HG03457 (cell line): Measurements from ENCODE around the gene HOXD10.

Source experiments
- ATAC-seq: cut with Tn5 transposase; IDR thresholded peaks from one replicate; pipeline ENCODE4 v1.9.1; 2021; ENCODE audit warnings: moderate number of reproducible peaks; ENCODE audit not compliant: unreplicated experiment

Gene HOXD10

DNA sequence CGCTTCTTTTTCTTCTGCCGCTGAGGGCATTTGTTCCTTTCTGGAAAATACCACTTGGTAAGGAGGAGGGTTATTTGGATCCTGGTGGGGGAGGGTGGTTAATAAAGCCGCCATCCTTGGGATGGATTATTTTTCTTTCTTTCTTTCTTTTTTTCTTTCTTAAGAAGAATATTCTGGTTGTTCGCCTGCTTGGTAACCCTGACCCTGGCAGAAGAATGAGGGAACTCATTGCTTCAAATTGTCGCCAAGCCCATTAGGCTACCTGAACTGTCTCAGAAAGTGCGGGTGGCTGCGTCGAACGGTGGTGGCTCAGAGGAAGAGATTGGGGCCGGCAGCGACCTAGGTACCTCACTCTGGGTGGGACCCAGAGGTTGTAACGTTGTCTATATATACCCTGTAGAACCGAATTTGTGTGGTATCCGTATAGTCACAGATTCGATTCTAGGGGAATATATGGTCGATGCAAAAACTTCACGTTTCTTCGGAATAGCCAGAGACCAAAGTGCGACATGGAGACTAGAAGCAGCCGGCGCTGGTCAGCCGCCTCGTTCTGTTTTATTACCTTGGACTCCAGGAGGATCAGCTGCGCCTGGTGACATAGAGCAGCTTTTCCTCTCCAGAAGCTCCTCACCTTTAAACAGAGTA lies 33.5 kb downstream of the HOXD10 start:
- ATAC-seq, result no peak

DNA sequence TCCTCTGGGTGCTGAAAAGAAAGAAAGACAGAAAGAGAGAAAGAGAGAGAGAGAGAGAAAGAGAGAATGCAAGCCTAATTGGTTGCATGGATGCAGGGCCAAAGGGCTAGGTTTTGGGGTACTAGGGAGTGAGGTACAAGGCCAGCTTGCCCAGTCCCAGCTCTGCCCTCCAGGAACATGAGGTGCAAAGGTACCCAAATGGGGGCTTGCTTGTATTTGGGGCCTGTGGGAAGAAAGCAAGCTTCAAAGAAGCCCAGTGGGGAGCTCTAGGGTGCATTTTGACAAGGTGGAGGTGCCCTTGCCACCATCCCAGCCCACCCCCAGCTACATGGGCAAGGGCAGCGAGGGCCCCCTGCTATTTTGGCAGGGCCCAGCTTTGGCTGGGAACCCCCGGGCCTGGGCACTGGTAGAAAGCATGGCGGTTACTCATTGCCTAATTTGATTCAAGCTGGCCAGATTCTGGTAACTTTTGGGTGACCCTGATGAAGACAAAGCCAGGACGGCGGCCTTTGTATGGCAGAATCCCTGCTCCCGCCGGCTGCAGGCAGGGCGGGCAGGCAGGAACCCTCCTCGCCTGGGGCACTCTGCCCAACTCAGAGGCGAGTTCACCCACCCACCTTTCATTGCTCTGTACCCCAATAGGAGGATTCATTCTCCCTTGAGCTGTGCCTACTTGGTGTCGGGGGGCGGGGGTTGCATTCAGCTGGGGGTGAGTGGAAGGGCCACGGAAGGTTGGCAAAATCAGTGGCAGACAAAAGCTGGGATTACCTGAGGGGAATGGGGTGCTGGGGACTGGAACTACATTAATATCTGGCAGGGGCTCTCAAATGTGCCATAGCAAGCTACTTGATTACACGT lies 34.2 kb downstream of the HOXD10 start:
- ATAC-seq, result no peak

DNA sequence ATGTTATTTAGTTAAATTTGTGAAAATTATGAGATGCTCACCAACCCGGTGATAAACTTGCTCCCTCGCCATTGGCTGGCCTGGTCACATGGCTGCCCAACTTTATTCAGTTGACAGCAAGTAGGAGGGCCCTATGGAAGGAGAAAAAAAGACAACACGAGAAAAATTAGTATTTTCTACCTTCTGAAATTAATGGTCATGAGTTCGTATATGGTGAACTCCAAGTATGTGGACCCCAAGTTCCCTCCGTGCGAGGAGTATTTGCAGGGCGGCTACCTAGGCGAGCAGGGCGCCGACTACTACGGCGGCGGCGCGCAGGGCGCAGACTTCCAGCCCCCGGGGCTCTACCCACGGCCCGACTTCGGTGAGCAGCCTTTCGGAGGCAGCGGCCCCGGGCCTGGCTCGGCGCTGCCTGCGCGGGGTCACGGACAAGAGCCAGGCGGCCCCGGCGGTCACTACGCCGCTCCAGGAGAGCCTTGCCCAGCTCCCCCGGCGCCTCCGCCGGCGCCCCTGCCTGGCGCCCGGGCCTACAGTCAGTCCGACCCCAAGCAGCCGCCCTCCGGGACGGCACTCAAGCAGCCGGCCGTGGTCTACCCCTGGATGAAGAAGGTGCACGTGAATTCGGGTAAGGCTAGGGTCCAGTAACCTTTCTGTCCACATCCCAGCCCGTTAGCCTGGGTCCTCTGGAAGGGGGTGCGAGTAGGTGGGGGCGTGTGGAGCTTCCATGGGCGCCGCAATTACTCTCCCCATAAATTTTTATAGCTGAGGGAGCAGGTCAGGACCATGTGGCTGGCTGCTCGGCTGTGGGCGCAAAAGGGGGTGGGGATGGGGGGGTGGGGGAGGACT lies 35.1 kb downstream of the HOXD10 start, which contains the start of gene HOXD4:
HOXD4 (plus strand) TSS at position 109 of the 846 bp plus-strand sequence; CDS start at position 193, 84 bp downstream.
- no peak for ATAC-seq

DNA sequence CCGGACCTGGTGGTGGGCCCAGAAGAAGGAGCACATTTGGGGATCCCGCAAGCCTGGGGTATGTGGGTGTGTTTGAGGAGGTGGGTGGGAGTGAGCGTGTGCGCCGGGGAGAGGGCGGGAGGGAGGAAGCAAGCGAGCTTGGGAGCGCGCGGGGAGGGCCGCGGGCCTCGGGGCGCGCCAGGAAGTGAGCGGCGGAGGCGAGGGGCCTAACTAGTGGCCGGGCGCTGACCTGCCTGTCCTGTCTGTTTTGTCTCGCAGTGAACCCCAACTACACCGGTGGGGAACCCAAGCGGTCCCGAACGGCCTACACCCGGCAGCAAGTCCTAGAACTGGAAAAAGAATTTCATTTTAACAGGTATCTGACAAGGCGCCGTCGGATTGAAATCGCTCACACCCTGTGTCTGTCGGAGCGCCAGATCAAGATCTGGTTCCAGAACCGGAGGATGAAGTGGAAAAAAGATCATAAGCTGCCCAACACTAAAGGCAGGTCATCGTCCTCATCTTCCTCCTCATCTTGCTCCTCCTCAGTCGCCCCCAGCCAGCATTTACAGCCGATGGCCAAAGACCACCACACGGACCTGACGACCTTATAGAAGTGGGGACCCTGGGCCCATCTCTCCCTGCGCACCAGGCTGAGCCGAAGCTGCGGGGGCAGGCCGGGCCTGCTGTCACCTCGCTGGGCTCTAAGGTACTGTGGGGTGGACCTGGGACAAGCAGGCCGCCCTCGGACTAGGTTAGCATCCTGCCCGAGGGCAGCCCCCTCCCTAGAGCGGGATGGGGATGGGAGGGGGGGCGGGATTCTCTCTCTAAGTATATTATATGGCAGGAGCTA lies 36.0 kb downstream of the HOXD10 start:
- ATAC-seq, result no peak

DNA sequence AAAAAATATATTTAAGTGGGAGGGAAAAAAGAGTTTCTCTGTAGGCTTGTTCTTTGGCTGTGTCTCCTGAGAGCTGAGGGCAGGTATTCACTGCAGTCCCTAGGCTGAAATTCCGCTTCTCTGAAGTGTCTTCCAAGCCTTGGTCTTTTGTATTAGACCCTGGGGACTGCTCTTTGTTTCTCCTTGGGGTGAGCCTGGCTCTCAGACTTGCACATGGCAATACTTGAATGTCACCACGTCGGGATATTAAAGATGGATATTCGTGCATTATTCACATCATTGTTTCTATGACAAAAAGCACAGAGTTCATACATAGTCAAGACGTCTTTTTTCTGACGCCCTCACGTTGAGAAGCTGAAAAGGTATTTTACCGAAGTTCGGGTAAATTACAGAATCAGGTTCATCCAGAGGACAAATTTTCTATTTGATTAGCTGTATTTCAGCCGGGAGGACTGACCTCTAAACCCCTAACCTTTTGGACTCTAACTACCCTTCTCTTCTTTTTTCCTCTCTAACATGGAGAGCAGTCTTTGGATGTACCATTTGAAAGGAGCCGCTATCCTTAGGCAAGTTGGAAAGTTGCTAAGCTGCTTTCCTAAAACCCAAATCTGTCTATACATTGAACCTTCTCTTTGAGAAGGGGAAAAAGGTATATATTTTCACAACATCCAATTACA lies 38.1 kb downstream of the HOXD10 start:
- no peak for ATAC-seq

DNA sequence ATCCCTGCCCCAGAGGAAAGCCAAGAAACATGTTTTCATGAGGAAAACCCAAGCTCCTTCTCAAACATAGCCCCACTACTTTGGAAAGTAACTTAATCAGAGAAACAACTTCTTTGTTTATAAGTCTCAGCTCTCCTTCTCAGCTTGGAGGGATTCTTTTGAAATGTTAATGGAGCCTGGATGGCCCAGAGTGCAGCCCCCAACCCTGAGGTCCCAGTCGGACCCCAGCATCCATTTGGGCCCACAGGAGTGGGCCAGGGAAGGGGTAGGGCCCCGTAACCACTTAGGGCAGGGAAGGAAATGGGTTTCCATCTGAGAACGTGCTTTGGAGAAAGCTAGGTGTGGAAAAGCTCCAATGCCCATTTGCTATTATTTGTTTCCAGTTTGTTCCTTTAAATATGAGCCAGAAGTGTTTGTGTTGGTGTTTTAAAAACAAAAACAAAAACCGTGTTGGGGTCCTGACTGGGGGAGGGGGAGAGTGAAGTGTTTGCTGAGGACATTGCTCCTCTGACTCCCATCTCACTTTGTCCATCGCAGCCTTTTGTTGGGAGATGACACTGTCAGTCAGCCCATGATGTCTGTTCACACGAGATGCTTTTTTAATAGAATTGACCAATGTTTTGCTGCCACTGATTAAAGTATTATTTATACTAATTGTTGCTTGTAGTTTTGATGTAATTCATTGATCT lies 38.9 kb downstream of the HOXD10 start:
- no peak for ATAC-seq

DNA sequence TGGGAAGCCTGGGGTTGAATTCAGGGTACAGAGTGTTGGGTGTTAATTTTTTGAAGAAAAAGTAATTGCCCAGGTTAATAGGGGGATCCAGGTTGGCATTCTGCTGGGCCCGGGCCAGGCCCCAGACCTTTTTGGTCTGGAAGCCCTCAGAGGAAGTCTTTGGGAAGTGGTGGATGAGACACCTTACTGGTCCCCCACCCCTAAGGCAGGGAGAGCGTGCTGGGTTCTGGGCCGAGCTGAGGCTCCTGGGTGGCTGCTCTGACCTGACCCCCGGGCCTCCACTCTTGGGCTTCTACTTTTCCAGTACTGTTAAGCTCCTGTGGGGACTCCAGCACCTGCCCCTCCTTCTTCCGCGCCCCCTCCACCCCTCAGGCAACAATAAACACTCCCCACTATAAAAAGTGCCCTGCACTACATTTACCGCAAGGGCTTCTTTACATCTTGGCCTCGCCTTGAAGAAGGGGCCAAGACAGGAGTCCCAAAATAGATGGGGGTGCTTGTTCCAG lies 39.8 kb downstream of the HOXD10 start:
- ATAC-seq, result no peak

DNA sequence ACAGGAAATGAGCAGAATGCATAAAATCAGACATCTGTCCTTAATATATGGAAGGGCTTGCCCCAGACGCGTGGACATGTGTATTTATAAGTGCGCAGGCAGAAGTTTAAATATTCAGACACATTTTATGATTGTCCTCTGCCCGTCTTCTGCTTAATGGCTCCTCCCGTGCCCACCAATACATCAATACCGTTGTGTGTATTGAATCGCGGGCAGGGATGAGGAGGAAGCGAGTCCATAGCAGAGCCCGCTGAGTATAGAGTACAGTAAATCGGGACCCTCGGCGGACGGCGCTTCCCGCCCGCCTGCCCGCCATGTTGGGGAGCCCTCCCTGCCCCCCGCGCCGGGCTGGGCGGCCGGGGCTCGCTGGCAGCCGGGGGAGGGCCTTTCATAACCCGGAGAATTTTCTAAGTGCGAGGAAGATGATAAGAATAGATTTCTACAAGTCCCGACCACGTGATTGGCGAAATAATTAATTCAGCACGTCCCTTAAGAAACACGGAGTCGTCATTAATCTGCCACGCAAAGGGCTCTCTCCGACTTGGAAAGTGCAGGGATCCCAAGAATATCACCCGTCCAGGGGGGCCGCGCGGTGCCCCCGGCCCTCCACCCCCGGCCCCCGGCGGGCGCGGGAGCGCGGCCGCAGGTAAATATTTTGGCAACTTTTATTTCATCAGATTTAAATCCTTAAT lies 40.4 kb downstream of the HOXD10 start, which contains the start of gene HOXD3:
HOXD3 (plus strand) TSS at position 501 of the 692 bp plus-strand sequence. CDS start 11,808 bp downstream, outside the sequence.
- no peak for ATAC-seq

DNA sequence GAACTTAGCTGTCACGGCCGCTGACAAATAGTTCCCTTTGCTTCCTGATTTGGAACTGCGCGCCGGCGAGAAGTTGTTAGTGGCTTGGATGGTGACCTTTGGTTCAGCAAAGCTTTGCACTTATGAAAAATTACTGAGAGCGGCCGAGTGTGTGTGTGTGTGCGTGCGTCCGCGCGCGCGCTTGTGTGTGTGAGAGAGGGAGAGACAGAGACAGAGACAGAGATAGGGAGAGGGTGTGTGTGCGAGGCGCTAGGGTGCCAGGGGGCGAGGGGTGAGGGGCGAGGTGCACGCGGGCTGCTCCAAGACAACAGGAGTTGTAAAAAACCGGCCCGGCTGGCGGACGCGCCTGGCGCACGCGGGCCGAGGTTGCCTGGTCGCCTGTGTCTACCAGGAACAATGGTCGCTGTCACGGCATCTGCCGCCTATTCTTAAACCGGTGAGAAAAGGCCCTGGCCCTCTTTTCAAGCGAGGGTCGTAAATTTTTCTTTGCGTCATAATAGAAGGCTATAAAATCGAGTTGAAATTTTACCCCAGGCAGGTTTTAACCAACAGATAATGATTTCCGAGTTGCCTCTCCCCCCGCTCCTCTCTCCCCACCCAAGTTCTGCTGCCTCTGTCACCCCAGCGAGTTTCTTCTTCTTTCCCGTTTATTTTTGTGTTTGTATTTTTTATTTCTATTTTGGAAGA lies 41.1 kb downstream of the HOXD10 start:
- no peak for ATAC-seq

DNA sequence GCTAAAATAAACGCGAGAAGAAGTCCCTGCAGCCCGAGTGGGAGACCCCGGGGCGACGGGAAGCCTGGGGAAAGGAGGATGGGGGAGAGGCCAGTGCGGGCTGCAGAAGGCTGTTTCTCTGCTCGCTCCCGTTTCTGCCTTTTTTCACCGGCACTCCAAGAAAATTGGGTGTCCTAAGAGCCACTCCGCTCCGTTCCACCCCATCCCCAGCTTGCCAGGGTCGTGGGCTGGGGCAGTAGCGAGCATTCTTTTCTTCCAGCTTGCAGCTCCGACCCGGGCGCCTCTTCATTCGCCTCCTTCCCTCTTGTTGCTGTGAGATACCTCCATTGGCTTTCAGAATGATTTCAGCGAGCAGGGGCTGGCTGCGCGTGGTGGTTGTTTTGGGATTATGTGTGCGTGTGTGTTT lies 41.6 kb downstream of the HOXD10 start:
- no peak for ATAC-seq

DNA sequence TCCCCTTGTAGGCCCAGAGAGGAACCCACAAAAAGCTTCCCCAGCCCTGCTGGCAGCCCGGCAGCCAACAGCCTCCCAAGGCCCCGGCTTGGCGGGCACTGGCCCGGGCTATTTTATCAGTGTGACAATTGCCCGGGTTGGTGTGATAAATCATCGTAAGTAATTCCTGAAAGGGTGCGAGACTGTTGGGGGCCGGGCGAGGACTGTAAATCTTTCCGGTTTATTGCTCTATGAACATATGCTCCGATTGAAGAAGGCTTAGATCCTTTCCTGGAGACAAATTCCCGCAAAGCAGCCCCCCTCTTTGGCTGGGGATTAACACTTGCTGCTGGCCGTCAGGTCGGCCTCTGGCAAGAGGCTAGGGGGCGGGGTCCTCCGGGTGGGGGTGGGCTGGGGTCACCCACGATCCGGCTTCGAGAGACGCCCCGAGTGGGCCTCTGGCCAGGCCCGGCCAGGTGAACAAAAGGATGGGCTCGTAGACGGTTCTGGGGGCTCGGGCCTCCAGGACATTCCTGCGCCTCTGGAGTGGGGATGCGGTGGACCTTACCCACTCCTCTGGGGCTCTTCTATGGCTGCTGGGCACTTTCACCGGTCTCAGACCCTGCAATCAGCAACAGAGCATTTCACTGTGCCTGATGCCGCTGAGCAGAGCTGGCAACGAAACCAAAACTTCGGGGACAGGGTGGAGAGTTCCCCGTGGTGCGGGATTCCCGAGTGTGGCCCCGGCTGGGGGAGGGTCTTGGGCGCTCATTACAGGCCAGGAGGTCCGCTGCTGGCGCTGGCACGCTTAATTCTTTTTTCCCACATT lies 42.5 kb downstream of the HOXD10 start:
- no peak for ATAC-seq

DNA sequence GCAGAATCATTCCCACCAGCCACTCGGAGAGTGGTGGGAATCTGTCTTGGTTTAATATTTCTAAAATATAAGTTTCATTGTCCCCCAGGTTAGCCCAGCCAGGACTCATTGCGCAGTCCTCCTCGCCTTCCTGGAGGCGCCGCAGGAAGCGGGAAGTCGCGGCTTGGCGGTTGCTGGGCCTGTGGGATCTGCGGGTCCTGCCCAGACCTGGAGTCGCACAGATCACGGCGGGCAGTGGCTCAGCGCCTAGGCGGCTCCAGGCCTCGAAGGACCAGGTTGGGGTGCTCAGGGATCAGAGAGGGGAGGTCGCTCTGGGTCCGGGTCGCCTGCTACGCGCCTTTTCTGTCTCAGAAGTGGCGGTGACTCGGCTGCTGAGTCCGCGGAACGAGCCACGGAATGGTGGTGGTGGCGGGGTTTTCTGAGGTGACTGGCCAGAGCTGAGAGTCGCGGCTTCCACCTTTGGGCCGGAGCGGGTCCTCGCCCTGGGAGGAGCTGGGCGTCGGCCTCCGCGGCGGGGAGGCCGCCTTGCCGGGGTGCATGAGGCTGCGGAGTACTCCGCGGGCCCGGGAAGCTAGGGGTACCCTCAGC lies 43.2 kb downstream of the HOXD10 start:
- no peak for ATAC-seq

DNA sequence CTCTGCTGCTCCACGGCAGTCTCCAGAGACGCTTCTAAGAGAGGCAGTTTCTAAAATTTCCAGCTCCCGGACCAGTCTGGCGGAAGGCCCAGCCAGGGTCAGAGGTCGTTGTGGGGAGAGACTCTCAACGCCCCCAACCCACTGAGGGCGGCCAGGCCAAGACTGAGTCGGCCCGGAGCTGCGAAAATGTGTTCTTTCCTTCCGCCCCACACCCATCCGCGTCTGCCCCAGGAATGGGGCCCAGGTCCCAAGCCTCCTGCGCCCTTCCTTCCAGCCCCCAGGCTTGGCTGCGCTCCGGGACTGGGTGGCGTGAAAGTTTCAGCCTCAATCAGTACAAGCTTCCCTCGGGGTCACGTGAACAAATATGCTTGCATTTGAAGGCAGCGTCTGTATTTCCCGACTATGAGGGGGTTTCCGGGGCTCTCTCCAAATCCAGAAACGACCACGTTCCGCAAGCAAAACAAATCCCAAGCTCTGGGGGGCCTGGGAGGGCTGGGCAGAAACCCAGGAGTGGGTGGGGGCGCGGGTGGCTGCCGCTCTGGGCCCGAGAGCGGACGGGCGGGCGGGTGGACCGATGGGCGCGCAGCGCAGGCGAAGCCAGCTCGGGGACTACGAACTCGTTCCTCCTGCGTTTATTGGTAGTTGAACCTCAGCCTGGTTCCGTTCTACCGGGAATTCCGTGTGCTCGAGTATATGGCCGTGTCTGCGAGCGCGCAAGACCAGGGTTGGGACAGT lies 43.8 kb downstream of the HOXD10 start:
- no peak for ATAC-seq

DNA sequence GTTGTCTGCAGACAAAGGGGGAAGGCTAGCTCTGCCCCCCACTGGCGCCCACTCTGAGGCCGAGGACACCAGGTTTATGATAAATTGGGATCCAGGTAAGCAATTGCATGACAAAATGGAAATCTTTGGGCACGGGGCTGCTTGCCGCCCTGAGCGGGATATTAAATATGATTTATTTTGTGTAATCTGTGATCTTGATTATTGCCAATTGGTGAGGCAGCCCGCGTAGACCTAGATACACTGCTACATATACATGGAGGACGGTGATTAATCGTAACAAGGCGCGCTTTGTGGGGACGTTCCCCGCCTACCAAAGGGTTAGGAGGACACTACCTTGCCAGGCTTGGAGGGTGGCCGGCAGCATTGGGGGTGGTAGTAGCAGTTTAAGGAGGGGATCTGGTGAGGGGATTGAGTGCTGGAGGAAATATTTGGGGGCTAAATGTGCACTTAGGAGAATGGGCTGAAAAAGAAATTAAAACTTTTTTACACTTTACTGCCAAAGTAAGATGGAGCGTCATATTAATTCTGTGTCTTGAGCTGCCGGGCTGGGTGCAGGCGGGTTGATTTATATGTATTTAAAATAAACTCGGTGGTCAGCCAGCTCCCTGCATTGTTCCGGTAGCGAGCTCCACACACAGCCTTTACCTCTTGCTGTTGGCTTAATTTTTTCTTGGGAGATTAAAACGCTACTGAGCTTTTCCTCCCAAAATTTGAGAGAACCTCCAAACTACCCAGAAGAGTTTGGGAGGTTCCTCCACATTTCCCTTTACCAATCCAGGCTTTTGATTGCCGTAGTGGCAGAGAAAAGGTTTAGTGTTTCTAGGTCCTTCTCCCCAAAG lies 44.6 kb downstream of the HOXD10 start:
- no peak for ATAC-seq
